HL-60 (cell line): Measurements from ENCODE around the gene EDRF1.

Experiments
- DNase-seq, 2 experiments: peaks; one replicate each; pipeline ENCODE4 v3.0.0-alpha.2; 2010 to 2020; ENCODE audit warnings: low read depth in 1 of 2, low spot score in 1 of 2
- H3K27ac ChIP-seq: fragments of 250-450 bp; sonication (Bioruptor Pico); replicated peaks from 2 replicates; pipeline ENCODE4 v1.5.1; 2020; ENCODE audit warnings: mild to moderate bottlenecking, moderate library complexity
- H3K27me3 ChIP-seq: fragments of 250-450 bp; sonication (Bioruptor Pico); 2 replicates; pipeline ENCODE4 v1.5.1; 2021; ENCODE audit warnings: mild to moderate bottlenecking, moderate library complexity; ENCODE audit not compliant: insufficient read depth, poor library complexity, severe bottlenecking
- H3K4me3 ChIP-seq: replicated peaks from 2 replicates; pipeline ENCODE4 v1.5.1; 2011; ENCODE audit warnings: mild to moderate bottlenecking, control low read depth, low read length; ENCODE audit not compliant: insufficient read depth
- CTCF ChIP-seq: IDR thresholded peaks from one replicate; pipeline ENCODE4 v1.5.1; 2011; ENCODE audit warnings: low read length, control low read depth, inconsistent platforms; ENCODE audit not compliant: insufficient read depth
- GABPA ChIP-seq: IDR thresholded peaks from 2 replicates; pipeline ENCODE4 v1.6.1; 2012; ENCODE audit warnings: low read depth
- POLR2AphosphoS5 ChIP-seq: IDR thresholded peaks from 2 replicates; pipeline ENCODE4 v1.6.1; 2012; ENCODE audit warnings: low read depth
- REST ChIP-seq: IDR thresholded peaks from 2 replicates; pipeline ENCODE4 v1.6.1; 2012; ENCODE audit warnings: low read depth; ENCODE audit not compliant: insufficient replicate concordance
- SPI1 ChIP-seq: IDR thresholded peaks from 2 replicates; pipeline ENCODE4 v1.6.1; 2012; ENCODE audit warnings: low read depth, mild to moderate bottlenecking, borderline replicate concordance

The EDRF1 gene

GRCh38 chr10:125799451-125800182, 80.1 kb downstream of the EDRF1 start:
- Histone ChIP-seq H3K27me3 (no peaks in the 10 kb centered on the region), H3K4me3 (no peak overlapping the region), H3K27ac (no peak overlapping the region)
- TF ChIP-seq SPI1 (no peak), REST (no peak), GABPA (no peak), POLR2AphosphoS5 (no peak), CTCF (no peak)
- DNase-seq: no peak

- Histone ChIP-seq H3K4me3 (no peak overlapping the region), H3K27me3 (no peaks in the 10 kb centered on the region), H3K27ac (no peak overlapping the region)
- TF ChIP-seq POLR2AphosphoS5: no peak
- TF ChIP-seq REST: no peak
- no peak for TF ChIP-seq CTCF
- no peak for TF ChIP-seq GABPA
- TF ChIP-seq SPI1: no peak
- no peak for DNase-seq
Measured at GRCh38 chr10:125801574-125801973, 82.1 kb downstream of the EDRF1 start.

- Histone ChIP-seq H3K27ac (no peak overlapping the region), H3K27me3 (no peaks in the 10 kb centered on the region), H3K4me3 (no peak overlapping the region)
- no peak for DNase-seq
- TF ChIP-seq POLR2AphosphoS5 (no peak), SPI1 (no peak), GABPA (no peak), REST (no peak), CTCF (no peak)
Measured at GRCh38 chr10:125802131-125802530, 82.6 kb downstream of the EDRF1 start.
